K562 (cell line): ENCODE measurements around the gene RNASEH2A. TPM values are rescaled to one million over a fixed set of nuclear protein-coding genes. Genes with fewer than 3 reads are reported as not detected.

ENCODE experiments used
- BCOR ChIP-seq: fragments of 450-650 bp; IDR thresholded peaks from 2 replicates; pipeline ENCODE4 v1.6.1; 2016
- BRF1 ChIP-seq: IDR thresholded peaks from 3 replicates; pipeline ENCODE4 v1.6.1; 2011; ENCODE audit warnings: borderline replicate concordance, mild to moderate bottlenecking; ENCODE audit not compliant: insufficient read length; ENCODE audit errors: extremely low read depth
- CCAR2 ChIP-seq: fragments of 200-400 bp; formaldehyde crosslinking; IDR thresholded peaks from 2 replicates; pipeline ENCODE4 v1.6.1; 2017; ENCODE audit warnings: mild to moderate bottlenecking, low read depth, low read length
- CSDE1 ChIP-seq, 2 experiments: fragments of 450-650 bp; IDR thresholded peaks; 2 replicates each; pipeline ENCODE4 v1.6.1; 2016; ENCODE audit warnings: mild to moderate bottlenecking in 1 of 2
- E2F8 ChIP-seq: fragments of 450-650 bp; IDR thresholded peaks from 2 replicates; pipeline ENCODE4 v1.7.1; 2018; ENCODE audit warnings: mild to moderate bottlenecking, low read depth; ENCODE audit not compliant: partially characterized antibody
- IRF2 ChIP-seq: sonication (generic); formaldehyde crosslinking; IDR thresholded peaks from 2 replicates; pipeline ENCODE4 v1.8.1; 2022; ENCODE audit warnings: mild to moderate bottlenecking, missing genetic modification reagents
- MEF2A ChIP-seq: IDR thresholded peaks from 2 replicates; pipeline ENCODE4 v1.6.1; 2011; ENCODE audit warnings: low read depth, mild to moderate bottlenecking, low read length, moderate library complexity; ENCODE audit not compliant: control insufficient read depth
- NFIC ChIP-seq: fragments of 450-650 bp; IDR thresholded peaks from 2 replicates; pipeline ENCODE4 v1.6.1; 2017; ENCODE audit warnings: mild to moderate bottlenecking, inconsistent platforms
- PHB2 ChIP-seq: fragments of 450-650 bp; IDR thresholded peaks from 2 replicates; pipeline ENCODE4 v1.6.1; 2017; ENCODE audit warnings: low read depth
- SAFB2 ChIP-seq: fragments of 200-400 bp; formaldehyde crosslinking; IDR thresholded peaks from 2 replicates; pipeline ENCODE4 v1.6.1; 2018; ENCODE audit warnings: borderline replicate concordance, low read length, low read depth, moderate library complexity; ENCODE audit not compliant: severe bottlenecking
- SUPT5H ChIP-seq: fragments of 450-650 bp; IDR thresholded peaks from 2 replicates; pipeline ENCODE4 v1.6.1; 2016
- ZNF316 ChIP-seq: fragments of 450-650 bp; IDR thresholded peaks from 2 replicates; pipeline ENCODE4 v1.6.1; 2016
- ZNF407 ChIP-seq: fragments of 450-650 bp; IDR thresholded peaks from 2 replicates; pipeline ENCODE4 v1.6.1; 2016; ENCODE audit warnings: low read depth
- polyA plus RNA-seq, 8 experiments: library from polyadenylated mRNA; depleted of rRNA in 4 of 8; stranded (reverse) in 5 of 8; unstranded in 3 of 8; fragments of >200 nt; fragmentation: Nextera tagmentation in 2 of 8; fragmentation: Illumina TruSeq in 1 of 8; extraction: Ambion mirVana in 2 of 8; extraction: Trizol in 1 of 8; gene quantifications; 2 replicates each; pipeline versions ENCODE4 v1.2.1 to v1.2.3, GENCODE V29; 2011 to 2014; ENCODE audit warnings: inconsistent platforms in 1 of 8, missing spikeins in 1 of 8
- total RNA-seq, 7 experiments: library from RNA; depleted of rRNA in 6 of 7; stranded (reverse); fragments of >200 nt in 6 of 7; fragmentation: Illumina TruSeq in 2 of 7; extraction: Trizol in 2 of 7; gene quantifications; 2 replicates each; pipeline versions ENCODE4 v1.2.1 to v1.2.3, GENCODE V29; 2011 to 2021; ENCODE audit warnings: low replicate concordance in 1 of 7
- TF ChIP-seq, protein P1 (sequence below): fragments of 250-450 bp; sonication (Bioruptor Pico); IDR thresholded peaks from 2 replicates; pipeline ENCODE4 v1.5.0; 2022; ENCODE audit warnings: mild to moderate bottlenecking
- TF ChIP-seq, protein P2 (sequence below): fragments of 200-800 bp; sonication (Bioruptor generic); IDR thresholded peaks from 2 replicates; pipeline ENCODE4 v1.6.1; 2017; ENCODE audit warnings: missing genetic modification characterization, missing compliant biosample characterization

Gene RNASEH2A
- total and polyA plus RNA-seq, 9 of the 15 experiments (the other 6 are each of a cell fraction or from before 2014, with no cell fraction given) = 22.3 to 78.0 (median 61.7) TPM

GRCh38 chr19:12784394-12784870 is 22.0 kb upstream of the RNASEH2A start (continued):
- peak; percentile 88 for TF ChIP-seq NFIC
- TF ChIP-seq PHB2 = peak; percentile 77
- no peak for TF ChIP-seq SAFB2
- TF ChIP-seq, protein P1, sequence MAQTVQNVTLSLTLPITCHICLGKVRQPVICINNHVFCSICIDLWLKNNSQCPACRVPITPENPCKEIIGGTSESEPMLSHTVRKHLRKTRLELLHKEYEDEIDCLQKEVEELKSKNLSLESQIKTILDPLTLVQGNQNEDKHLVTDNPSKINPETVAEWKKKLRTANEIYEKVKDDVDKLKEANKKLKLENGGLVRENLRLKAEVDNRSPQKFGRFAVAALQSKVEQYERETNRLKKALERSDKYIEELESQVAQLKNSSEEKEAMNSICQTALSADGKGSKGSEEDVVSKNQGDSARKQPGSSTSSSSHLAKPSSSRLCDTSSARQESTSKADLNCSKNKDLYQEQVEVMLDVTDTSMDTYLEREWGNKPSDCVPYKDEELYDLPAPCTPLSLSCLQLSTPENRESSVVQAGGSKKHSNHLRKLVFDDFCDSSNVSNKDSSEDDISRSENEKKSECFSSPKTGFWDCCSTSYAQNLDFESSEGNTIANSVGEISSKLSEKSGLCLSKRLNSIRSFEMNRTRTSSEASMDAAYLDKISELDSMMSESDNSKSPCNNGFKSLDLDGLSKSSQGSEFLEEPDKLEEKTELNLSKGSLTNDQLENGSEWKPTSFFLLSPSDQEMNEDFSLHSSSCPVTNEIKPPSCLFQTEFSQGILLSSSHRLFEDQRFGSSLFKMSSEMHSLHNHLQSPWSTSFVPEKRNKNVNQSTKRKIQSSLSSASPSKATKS = no peak
- no peak for TF ChIP-seq CSDE1 (IDR thresholded peaks at IDR 0.05)
- no peak for TF ChIP-seq ZNF316
- TF ChIP-seq MEF2A = no peak
- TF ChIP-seq SUPT5H = no peak
- no peak for TF ChIP-seq CCAR2
- peak; percentile 87 for TF ChIP-seq BCOR
- no peak for TF ChIP-seq BRF1
- TF ChIP-seq, protein P2, sequence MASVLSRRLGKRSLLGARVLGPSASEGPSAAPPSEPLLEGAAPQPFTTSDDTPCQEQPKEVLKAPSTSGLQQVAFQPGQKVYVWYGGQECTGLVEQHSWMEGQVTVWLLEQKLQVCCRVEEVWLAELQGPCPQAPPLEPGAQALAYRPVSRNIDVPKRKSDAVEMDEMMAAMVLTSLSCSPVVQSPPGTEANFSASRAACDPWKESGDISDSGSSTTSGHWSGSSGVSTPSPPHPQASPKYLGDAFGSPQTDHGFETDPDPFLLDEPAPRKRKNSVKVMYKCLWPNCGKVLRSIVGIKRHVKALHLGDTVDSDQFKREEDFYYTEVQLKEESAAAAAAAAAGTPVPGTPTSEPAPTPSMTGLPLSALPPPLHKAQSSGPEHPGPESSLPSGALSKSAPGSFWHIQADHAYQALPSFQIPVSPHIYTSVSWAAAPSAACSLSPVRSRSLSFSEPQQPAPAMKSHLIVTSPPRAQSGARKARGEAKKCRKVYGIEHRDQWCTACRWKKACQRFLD (CRISPR knock-in tag) = no peak
- TF ChIP-seq ZNF407 = 0 out of 2 replicates have a peak, but pooled peaks have one; percentile 23
- TF ChIP-seq IRF2 (CRISPR knock-in tag) = no peak
- no peak for TF ChIP-seq E2F8
